Lung microvascular endothelial cell (primary cell): ENCODE measurements around the gene MAN1A2. TPM values are rescaled to one million over a fixed set of nuclear protein-coding genes. Genes with fewer than 3 reads are reported as not detected.

ENCODE experiments used
- DNase-seq, 2 donors: peaks; one replicate each; pipeline versions ENCODE4 v3.0.0 to v3.0.0-alpha.2; 2010; ENCODE audit warnings: low read depth in 2 of 2
- total RNA-seq: library from RNA; depleted of rRNA; stranded (reverse); fragments of >200 nt; gene quantifications from 2 replicates; pipeline ENCODE4 v1.2.1, GENCODE V29; 2014

MAN1A2 gene
- total RNA-seq, 1 donor from 2014 or later: 31.3 TPM

DNA sequence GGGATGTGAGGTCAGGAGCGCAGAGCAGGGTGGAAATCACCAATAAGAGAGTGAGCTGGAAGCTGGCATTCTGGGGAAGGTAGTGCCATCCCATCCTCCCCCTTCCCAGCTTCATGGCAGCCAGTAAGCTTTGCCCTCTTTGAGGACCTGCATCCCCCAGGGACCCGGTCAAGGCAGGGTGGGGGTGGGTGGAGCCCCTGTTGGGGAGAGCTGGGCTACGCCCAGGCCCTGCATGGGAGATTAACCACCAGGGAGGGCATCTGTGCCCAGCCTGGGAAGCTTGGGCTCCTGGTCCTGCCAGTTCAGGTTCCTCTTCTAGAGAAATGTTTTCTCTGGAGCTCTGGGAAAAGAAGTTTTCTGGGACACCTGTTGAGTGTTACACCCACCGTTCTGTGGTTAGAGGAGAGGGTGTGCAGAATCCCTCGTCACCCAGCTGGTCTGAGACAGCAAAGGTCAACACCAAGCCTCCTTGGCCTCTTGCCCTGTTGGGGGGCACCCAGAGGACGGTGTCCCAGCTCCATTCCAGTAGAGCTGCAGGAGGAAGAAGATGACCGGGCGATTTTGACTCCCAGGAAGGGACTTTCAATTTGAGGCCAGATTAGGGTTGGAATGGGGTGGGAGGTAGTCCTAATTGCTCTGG lies 208.5 kb downstream of the MAN1A2 start:
- DNase-seq: no peak

DNA sequence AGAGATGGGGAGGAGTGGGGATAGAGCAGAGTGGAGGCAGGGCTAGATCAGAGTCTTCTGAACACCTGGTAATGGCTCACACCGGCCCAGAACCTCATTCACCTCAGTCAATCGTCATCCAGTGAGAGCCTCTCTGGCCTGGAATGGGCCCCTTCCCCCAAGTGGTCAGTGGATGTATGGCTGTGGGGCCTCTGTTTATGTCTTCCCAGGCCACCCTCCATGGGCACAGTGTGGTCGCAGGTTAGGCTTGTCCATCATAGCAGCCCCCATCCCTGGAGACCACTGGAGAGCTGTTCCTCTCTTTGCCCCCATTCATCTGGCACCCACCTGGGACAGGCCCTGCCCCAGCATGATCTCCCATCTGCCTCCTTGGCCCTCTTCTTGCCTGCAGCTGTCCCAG lies 209.0 kb downstream of the MAN1A2 start:
- DNase-seq: no peak

DNA sequence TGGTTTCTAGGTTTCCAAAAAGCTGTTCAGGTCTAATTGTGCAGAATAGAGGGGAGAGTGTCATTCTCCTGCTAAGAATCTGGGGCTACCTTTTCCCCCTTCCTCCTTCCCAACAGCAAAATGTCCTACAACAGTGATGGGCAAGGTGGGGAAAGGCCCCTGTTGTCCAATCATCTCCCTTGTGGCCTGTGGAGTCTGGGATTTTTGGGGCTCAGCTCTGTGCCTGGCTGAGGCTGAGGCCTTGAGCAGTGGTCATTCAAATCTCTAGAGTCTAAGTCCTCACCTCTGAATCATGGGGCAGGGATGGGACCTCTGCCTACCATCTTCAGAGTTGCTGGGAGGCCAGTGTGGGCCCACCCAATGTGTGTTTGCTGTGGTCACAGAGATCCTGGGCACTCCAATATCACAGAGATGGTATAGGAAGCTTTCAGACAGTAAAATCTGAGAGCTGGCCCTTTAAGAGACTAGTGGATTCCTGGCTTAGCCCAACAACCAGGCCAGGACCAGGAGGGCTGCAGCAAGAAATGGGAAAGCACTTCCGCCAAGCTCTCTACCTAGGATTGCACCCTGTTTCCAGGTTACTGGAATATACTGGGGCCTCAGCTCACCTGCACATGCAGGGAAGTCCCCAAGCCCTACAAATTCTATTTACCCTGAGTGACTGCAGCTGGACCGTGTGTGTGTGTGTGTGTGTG lies 210.1 kb downstream of the MAN1A2 start:
- no peak for DNase-seq

DNA sequence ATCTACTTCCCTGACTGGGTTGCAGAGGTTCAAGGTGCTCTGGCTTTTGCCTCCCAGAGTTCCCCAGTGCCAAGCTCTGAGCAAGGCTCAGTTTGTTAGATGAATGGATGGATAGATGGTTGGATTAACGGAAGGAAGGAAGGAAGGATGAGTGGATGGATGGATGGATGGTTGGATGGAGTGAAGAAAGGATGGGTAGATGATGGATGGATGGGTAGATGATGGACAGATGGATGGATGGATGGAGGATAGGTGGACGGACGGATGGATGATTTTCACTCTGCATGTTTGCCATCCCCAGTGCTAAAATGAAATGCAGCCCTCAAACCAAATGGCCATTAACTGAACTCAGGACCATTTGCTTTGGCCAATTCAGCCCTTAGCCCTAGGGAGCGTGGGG lies 211.2 kb downstream of the MAN1A2 start:
- no peak for DNase-seq

Other genes with a start within 250 kb of the MAN1A2 start
- 0.60 and 1.5 TPM in 2 replicates for gene TRIM45, start 245.7 kb upstream of the MAN1A2 start, total RNA-seq
- gene VTCN1, start 156.5 kb upstream of the MAN1A2 start, total RNA-seq: not detected in 2 replicates
- 0.65 and 0.79 TPM in 2 replicates for gene TENT5C, start 238.6 kb downstream of the MAN1A2 start, total RNA-seq